ENCODE measurements around the gene MRPL44. TPM values are rescaled to one million over a fixed set of nuclear protein-coding genes. Genes with fewer than 3 reads are reported as not detected.
A peak's percentile ranks its signal among the peaks of the same experiment; 100 is the strongest.

MRPL44 gene
- total and polyA plus RNA-seq, 2 of the 13 experiments (the other 11 are each of a cell fraction or from before 2014, with no cell fraction given), result 38.4 to 78.0 TPM

- TF ChIP-seq CHCHD3 (CRISPR knock-in tag; IDR thresholded peaks at IDR 0.05) (peak; percentile 38; the same call in 1 of the 2 replicates), TMF1 (CRISPR knock-in tag; IDR thresholded peaks at IDR 0.05; ENCODE audit: low read depth) (peak; percentile 78; the same call in 1 of the 2 replicates), HINFP (CRISPR knock-in tag; IDR thresholded peaks at IDR 0.05; ENCODE audit: low read depth) (0 out of 2 replicates have a peak, but pooled peaks have one; percentile 62), ZNF660 (CRISPR knock-in tag; IDR thresholded peaks at IDR 0.05; ENCODE audit: borderline replicate concordance, low read depth) (no peak), SOX5 (CRISPR knock-in tag; IDR thresholded peaks at IDR 0.05; ENCODE audit: borderline replicate concordance) (peak; percentile 68), PHF21A (CRISPR knock-in tag; IDR thresholded peaks at IDR 0.05) (peak; percentile 78), MZF1 (CRISPR knock-in tag; IDR thresholded peaks at IDR 0.05; ENCODE audit: borderline replicate concordance) (no peak), ZNF558 (CRISPR knock-in tag; IDR thresholded peaks at IDR 0.05; ENCODE audit: borderline replicate concordance) (no peak; the same call in 1 of the 2 replicates), KLF12 (CRISPR knock-in tag; IDR thresholded peaks at IDR 0.05; ENCODE audit: borderline replicate concordance) (peak; percentile 89; the same call in 1 of the 2 replicates), ZNF550 (CRISPR knock-in tag; IDR thresholded peaks at IDR 0.05; ENCODE audit: borderline replicate concordance) (peak; percentile 79; the same call in 1 of the 2 replicates), DNMT1 (CRISPR knock-in tag; IDR thresholded peaks at IDR 0.05) (peak; percentile 100), EED (CRISPR knock-in tag; IDR thresholded peaks at IDR 0.05) (peak; percentile 72; the same call in 1 of the 2 replicates), TCF7L2 (IDR thresholded peaks at IDR 0.05; ENCODE audit: low read depth, low read length) (no peak), ASH2L (IDR thresholded peaks at IDR 0.05; ENCODE audit: insufficient read length, low read depth, low read length) (peak; percentile 93), SIX1 (CRISPR knock-in tag; IDR thresholded peaks at IDR 0.05; ENCODE audit: borderline replicate concordance) (no peak), ZNF260 (CRISPR knock-in tag; IDR thresholded peaks at IDR 0.05; ENCODE audit: borderline replicate concordance, low read depth) (no peak)
- TF ChIP-seq, protein P1, sequence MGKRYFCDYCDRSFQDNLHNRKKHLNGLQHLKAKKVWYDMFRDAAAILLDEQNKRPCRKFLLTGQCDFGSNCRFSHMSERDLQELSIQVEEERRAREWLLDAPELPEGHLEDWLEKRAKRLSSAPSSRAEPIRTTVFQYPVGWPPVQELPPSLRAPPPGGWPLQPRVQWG (CRISPR knock-in tag; IDR thresholded peaks at IDR 0.05; ENCODE audit: borderline replicate concordance, low read depth), result no peak
- TF ChIP-seq, protein P2, sequence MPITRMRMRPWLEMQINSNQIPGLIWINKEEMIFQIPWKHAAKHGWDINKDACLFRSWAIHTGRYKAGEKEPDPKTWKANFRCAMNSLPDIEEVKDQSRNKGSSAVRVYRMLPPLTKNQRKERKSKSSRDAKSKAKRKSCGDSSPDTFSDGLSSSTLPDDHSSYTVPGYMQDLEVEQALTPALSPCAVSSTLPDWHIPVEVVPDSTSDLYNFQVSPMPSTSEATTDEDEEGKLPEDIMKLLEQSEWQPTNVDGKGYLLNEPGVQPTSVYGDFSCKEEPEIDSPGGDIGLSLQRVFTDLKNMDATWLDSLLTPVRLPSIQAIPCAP (CRISPR knock-in tag; IDR thresholded peaks at IDR 0.05; ENCODE audit: low read depth), result no peak
- TF ChIP-seq, protein P3, sequence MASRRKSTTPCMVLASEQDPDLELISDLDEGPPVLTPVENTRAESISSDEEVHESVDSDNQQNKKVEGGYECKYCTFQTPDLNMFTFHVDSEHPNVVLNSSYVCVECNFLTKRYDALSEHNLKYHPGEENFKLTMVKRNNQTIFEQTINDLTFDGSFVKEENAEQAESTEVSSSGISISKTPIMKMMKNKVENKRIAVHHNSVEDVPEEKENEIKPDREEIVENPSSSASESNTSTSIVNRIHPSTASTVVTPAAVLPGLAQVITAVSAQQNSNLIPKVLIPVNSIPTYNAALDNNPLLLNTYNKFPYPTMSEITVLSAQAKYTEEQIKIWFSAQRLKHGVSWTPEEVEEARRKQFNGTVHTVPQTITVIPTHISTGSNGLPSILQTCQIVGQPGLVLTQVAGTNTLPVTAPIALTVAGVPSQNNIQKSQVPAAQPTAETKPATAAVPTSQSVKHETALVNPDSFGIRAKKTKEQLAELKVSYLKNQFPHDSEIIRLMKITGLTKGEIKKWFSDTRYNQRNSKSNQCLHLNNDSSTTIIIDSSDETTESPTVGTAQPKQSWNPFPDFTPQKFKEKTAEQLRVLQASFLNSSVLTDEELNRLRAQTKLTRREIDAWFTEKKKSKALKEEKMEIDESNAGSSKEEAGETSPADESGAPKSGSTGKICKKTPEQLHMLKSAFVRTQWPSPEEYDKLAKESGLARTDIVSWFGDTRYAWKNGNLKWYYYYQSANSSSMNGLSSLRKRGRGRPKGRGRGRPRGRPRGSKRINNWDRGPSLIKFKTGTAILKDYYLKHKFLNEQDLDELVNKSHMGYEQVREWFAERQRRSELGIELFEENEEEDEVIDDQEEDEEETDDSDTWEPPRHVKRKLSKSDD (CRISPR knock-in tag; IDR thresholded peaks at IDR 0.05; ENCODE audit: low read depth), result peak; percentile 91
- TF ChIP-seq, protein P4, sequence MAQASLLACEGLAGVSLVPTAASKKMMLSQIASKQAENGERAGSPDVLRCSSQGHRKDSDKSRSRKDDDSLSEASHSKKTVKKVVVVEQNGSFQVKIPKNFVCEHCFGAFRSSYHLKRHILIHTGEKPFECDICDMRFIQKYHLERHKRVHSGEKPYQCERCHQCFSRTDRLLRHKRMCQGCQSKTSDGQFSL (CRISPR knock-in tag; IDR thresholded peaks at IDR 0.05), result peak; percentile 79
- TF ChIP-seq, protein P5, sequence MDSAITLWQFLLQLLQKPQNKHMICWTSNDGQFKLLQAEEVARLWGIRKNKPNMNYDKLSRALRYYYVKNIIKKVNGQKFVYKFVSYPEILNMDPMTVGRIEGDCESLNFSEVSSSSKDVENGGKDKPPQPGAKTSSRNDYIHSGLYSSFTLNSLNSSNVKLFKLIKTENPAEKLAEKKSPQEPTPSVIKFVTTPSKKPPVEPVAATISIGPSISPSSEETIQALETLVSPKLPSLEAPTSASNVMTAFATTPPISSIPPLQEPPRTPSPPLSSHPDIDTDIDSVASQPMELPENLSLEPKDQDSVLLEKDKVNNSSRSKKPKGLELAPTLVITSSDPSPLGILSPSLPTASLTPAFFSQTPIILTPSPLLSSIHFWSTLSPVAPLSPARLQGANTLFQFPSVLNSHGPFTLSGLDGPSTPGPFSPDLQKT (CRISPR knock-in tag; IDR thresholded peaks at IDR 0.05; ENCODE audit: borderline replicate concordance), result peak; percentile 41; the same call in 1 of the 2 replicates
Measured at GRCh38 chr2:223944703-223945531, 12.3 kb upstream of the MRPL44 start, which contains the start of gene WDFY1 (continued).

Measured in HepG2 (cell line).